ENCODE results near the gene RPS6KA4.
"Not testable (repeated sequence)": the region's sequence is repeated elsewhere in the genome, so short reads cannot be mapped to it uniquely, and the experiment has no call there.

Gene RPS6KA4

DNA sequence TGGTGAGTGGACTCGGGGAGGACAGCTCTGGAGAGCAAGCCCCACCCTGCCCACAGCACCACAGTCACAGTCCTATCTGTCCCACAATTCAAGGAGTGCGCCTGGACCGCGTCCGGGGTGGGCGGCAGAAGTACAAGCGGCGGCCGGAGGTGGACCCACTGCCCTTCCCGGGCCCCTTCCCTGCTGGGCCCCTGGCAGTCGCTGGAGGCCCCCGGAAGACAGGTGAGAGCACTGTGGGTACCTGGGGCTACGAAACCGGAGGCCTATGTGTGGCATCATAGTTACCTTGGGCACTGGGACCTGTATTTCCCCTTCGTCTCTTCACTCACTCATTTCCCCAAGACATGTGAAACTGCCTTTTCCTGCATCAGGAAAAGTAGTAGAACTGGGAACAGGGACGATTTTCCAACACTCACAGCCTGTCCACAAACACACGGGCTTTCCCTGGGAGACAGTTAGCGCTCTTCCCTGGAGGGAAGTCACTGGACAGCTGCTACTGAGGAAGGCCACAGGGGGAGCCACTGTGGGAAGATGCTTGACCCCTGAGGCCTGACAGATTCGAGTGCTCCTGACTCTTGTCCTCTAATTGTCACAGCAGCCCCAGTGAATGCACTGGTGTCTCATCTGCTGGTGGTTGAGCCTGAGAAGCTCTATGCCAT is 44.7 kb upstream of the RPS6KA4 start:
- H3K4me3 ChIP-seq (ENCODE audit: insufficient read depth in 1 of 2, low read depth in 1 of 2, low read length in 2 of 2): peak overlapping the region in 1 of 2 experiments; percentile 76
- H3K9me3 ChIP-seq (ENCODE audit: control insufficient read depth, low read length): no peaks in the 10 kb centered on the region
- H3K79me1 ChIP-seq (replicated peaks; ENCODE audit: low read length, poor library complexity, severe bottlenecking): peaks cover 33% of the 10 kb centered on the region
- 90% methylated on average over 18 of the region's 19 CpGs for WGBS
- H3K27ac ChIP-seq (ENCODE audit: low read length, poor library complexity, severe bottlenecking): no peak overlapping the region
- no peak overlapping the region for H3K23ac ChIP-seq (ENCODE audit: low read length in 2 of 2)
- H3K18ac ChIP-seq (ENCODE audit: low read depth in 1 of 2, low read length in 2 of 2): no peak overlapping the region
- no peak overlapping the region for H4K8ac ChIP-seq (ENCODE audit: low read length)
- H3K14ac ChIP-seq (ENCODE audit: low read length in 2 of 2): no peak overlapping the region
- H2AK5ac ChIP-seq (ENCODE audit: low read length, severe bottlenecking): no peak overlapping the region
- no peak overlapping the region for H3K4me2 ChIP-seq (ENCODE audit: low read length, poor library complexity, severe bottlenecking)
- H2AFZ ChIP-seq (ENCODE audit: low read depth, low read length): no peak overlapping the region
- H3K4ac ChIP-seq (ENCODE audit: low read depth in 1 of 2, low read length in 2 of 2): no peak overlapping the region
- H2BK120ac ChIP-seq (ENCODE audit: low read depth, low read length): no peak overlapping the region
- H2BK5ac ChIP-seq (ENCODE audit: low read depth, low read length, poor library complexity, severe bottlenecking): no peak overlapping the region
- H2BK12ac ChIP-seq (ENCODE audit: low read length in 2 of 2): no peak overlapping the region
- H3K4me1 ChIP-seq (ENCODE audit: control insufficient read depth, insufficient read depth, low read depth, low read length): peaks cover 10% of the 10 kb centered on the region
- no peak overlapping the region for H4K91ac ChIP-seq (ENCODE audit: low read length)
- peak overlapping the region; percentile 82 for H3K9ac ChIP-seq (ENCODE audit: low read length)
- H2BK15ac ChIP-seq (ENCODE audit: low read depth, poor library complexity, severe bottlenecking): no peak overlapping the region
- H3K36me3 ChIP-seq (ENCODE audit: control insufficient read depth in 1 of 2, insufficient read depth in 2 of 2, low read depth in 1 of 2, low read length in 2 of 2): peaks cover 19 to 37% of the 10 kb centered on the region in 2 experiments
- no peaks in the 10 kb centered on the region for H3K27me3 ChIP-seq (ENCODE audit: control insufficient read depth in 1 of 2, insufficient read depth in 1 of 2, low read length in 2 of 2)
- peak; percentile 50 for DNase-seq

DNA sequence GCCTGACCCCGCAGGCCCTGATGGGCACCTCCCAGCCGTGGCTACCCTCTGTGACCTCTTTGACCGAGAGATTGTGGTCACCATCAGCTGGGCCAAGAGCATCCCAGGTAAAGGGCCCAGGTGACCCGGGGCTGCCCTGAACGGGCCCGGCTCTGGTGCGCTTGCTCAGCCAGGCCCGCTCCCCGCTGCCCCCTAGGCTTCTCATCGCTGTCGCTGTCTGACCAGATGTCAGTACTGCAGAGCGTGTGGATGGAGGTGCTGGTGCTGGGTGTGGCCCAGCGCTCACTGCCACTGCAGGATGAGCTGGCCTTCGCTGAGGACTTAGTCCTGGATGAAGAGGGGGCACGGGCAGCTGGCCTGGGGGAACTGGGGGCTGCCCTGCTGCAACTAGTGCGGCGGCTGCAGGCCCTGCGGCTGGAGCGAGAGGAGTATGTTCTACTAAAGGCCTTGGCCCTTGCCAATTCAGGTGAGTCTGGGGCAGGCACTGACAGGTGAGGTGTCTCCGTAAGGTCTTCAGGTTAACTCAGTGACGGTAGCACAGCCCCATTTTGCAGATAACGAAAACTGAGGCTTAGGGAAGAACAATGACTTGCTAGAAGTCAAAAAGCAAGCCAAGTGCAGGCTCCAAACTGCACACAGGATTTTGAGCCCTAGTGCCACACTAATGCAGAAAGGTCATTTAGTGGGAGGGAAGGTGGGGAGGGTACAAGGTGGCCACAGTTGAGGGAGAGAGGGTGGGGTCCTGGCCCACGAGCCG is 44.0 kb upstream of the RPS6KA4 start:
- no peak overlapping the region for H3K14ac ChIP-seq (ENCODE audit: low read length in 2 of 2)
- no peak overlapping the region for H3K4me2 ChIP-seq (ENCODE audit: low read length, poor library complexity, severe bottlenecking)
- no peaks in the 10 kb centered on the region for H3K9me3 ChIP-seq (ENCODE audit: control insufficient read depth, low read length)
- no peak overlapping the region for H3K27ac ChIP-seq (ENCODE audit: low read length, poor library complexity, severe bottlenecking)
- H4K91ac ChIP-seq (ENCODE audit: low read length): no peak overlapping the region
- H2BK5ac ChIP-seq (ENCODE audit: low read depth, low read length, poor library complexity, severe bottlenecking): no peak overlapping the region
- no peak overlapping the region for H2BK120ac ChIP-seq (ENCODE audit: low read depth, low read length)
- no peak for DNase-seq
- no peak overlapping the region for H2BK15ac ChIP-seq (ENCODE audit: low read depth, poor library complexity, severe bottlenecking)
- H3K18ac ChIP-seq (ENCODE audit: low read depth in 1 of 2, low read length in 2 of 2): no peak overlapping the region
- H3K4me1 ChIP-seq (ENCODE audit: control insufficient read depth, insufficient read depth, low read depth, low read length): peaks cover 14% of the 10 kb centered on the region
- no peak overlapping the region for H4K8ac ChIP-seq (ENCODE audit: low read length)
- H2BK12ac ChIP-seq (ENCODE audit: low read length in 2 of 2): no peak overlapping the region
- H2AK5ac ChIP-seq (ENCODE audit: low read length, severe bottlenecking): no peak overlapping the region
- H3K23ac ChIP-seq (ENCODE audit: low read length in 2 of 2): no peak overlapping the region
- no peak overlapping the region for H2AFZ ChIP-seq (ENCODE audit: low read depth, low read length)
- H3K4me3 ChIP-seq (ENCODE audit: insufficient read depth in 1 of 2, low read depth in 1 of 2, low read length in 2 of 2): peak overlapping the region in 1 of 2 experiments; percentile 76
- WGBS: 92% methylated on average over 23 of the region's 24 CpGs
- H3K79me1 ChIP-seq (replicated peaks; ENCODE audit: low read length, poor library complexity, severe bottlenecking): peaks cover 35% of the 10 kb centered on the region
- H3K27me3 ChIP-seq (ENCODE audit: control insufficient read depth in 1 of 2, insufficient read depth in 1 of 2, low read length in 2 of 2): no peaks in the 10 kb centered on the region
- H3K36me3 ChIP-seq (ENCODE audit: control insufficient read depth in 1 of 2, insufficient read depth in 2 of 2, low read depth in 1 of 2, low read length in 2 of 2): peaks cover 19 to 37% of the 10 kb centered on the region in 2 experiments
- H3K9ac ChIP-seq (ENCODE audit: low read length): peak overlapping the region; percentile 82
- H3K4ac ChIP-seq (ENCODE audit: low read depth in 1 of 2, low read length in 2 of 2): no peak overlapping the region

DNA sequence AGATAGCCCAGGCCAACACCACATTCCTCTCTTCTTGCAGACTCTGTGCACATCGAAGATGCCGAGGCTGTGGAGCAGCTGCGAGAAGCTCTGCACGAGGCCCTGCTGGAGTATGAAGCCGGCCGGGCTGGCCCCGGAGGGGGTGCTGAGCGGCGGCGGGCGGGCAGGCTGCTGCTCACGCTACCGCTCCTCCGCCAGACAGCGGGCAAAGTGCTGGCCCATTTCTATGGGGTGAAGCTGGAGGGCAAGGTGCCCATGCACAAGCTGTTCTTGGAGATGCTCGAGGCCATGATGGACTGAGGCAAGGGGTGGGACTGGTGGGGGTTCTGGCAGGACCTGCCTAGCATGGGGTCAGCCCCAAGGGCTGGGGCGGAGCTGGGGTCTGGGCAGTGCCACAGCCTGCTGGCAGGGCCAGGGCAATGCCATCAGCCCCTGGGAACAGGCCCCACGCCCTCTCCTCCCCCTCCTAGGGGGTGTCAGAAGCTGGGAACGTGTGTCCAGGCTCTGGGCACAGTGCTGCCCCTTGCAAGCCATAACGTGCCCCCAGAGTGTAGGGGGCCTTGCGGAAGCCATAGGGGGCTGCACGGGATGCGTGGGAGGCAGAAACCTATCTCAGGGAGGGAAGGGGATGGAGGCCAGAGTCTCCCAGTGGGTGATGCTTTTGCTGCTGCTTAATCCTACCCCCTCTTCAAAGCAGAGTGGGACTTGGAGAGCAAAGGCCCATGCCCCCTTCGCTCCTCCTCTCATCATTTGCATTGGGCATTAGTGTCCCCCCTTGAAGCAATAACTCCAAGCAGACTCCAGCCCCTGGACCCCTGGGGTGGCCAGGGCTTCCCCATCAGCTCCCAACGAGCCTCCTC is 43.1 kb upstream of the RPS6KA4 start:
- not testable (repeated sequence) for H3K27me3 ChIP-seq (ENCODE audit: control insufficient read depth in 1 of 2, insufficient read depth in 1 of 2, low read length in 2 of 2); H4K8ac ChIP-seq (ENCODE audit: low read length); H3K23ac ChIP-seq (ENCODE audit: low read length in 2 of 2); H2AK5ac ChIP-seq (ENCODE audit: low read length, severe bottlenecking); DNase-seq; H2AFZ ChIP-seq (ENCODE audit: low read depth, low read length); H2BK12ac ChIP-seq (ENCODE audit: low read length in 2 of 2); H3K18ac ChIP-seq (ENCODE audit: low read depth in 1 of 2, low read length in 2 of 2); H2BK15ac ChIP-seq (ENCODE audit: low read depth, poor library complexity, severe bottlenecking); H3K14ac ChIP-seq (ENCODE audit: low read length in 2 of 2); H3K4ac ChIP-seq (ENCODE audit: low read depth in 1 of 2, low read length in 2 of 2); H2BK5ac ChIP-seq (ENCODE audit: low read depth, low read length, poor library complexity, severe bottlenecking); H2BK120ac ChIP-seq (ENCODE audit: low read depth, low read length); H4K91ac ChIP-seq (ENCODE audit: low read length); H3K9me3 ChIP-seq (ENCODE audit: control insufficient read depth, low read length); H3K27ac ChIP-seq (ENCODE audit: low read length, poor library complexity, severe bottlenecking)
- Histone ChIP-seq H3K4me3 (ENCODE audit: insufficient read depth in 1 of 2, low read depth in 1 of 2, low read length in 2 of 2) (peak overlapping the region in 1 of 2 experiments; percentile 89), H3K79me1 (replicated peaks; ENCODE audit: low read length, poor library complexity, severe bottlenecking) (peaks cover 35% of the 10 kb centered on the region), H3K4me2 (ENCODE audit: low read length, poor library complexity, severe bottlenecking) (peak overlapping the region; percentile 51), H3K9ac (ENCODE audit: low read length) (peak overlapping the region; percentile 98), H3K4me1 (ENCODE audit: control insufficient read depth, insufficient read depth, low read depth, low read length) (peaks cover 18% of the 10 kb centered on the region), H3K36me3 (ENCODE audit: control insufficient read depth in 1 of 2, insufficient read depth in 2 of 2, low read depth in 1 of 2, low read length in 2 of 2) (peaks cover 27 to 43% of the 10 kb centered on the region in 2 experiments)
- 91% methylated on average over 20 of the region's 25 CpGs for WGBS

All from mesenchymal stem cell (in vitro differentiated cells and primary cell).